ENCODE measurements around the gene SIRT5. TPM values are rescaled to one million over a fixed set of nuclear protein-coding genes. Genes with fewer than 3 reads are reported as not detected.

The SIRT5 gene
- total RNA-seq, 1 donor from 2014 or later: 23.6 TPM

DNA sequence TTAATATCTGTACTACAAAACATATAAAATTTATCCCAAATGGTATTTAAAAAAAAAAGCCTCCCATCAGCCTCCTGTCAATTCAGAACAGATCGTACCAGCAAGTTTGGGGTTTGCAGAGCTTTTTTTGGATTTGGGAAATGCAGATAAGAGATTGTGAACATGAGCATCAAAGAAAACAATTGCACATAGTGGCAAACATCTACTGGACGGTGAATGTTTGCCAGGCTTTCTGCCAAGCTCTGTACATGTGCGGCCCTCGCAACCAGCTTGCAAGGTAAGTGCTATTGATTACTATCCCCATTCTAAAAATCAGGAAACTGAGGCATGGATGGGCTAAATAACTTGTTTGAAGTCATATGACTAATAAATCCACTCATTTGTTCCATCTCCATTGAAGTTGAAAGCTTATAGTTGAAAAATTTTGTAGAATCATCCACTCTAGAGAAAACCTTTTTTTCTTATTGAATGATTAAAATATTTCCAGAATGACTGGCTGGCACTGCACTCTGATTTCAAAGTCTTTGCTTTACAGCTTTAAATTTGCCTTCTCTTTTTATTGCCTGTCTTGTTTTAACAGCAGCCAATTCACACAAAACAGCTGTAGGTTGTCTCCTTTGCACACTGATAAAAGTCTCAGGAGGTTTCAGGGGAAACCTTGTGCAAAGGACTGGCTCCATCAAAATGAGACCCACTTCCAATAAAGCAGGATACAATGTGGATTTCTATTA is 37.4 kb upstream of the SIRT5 start:
- Mint-ChIP-seq H3K4me3 (no peak overlapping the region), H3K4me1 (peaks cover 3% of the 10 kb centered on the region), H3K27ac (no peak overlapping the region), H3K27me3 (ENCODE audit: low read depth) (no peaks in the 10 kb centered on the region), H3K9me3 (peaks cover 5% of the 10 kb centered on the region), H3K36me3 (no peaks in the 10 kb centered on the region)
- TF ChIP-seq CTCF (IDR thresholded peaks at IDR 0.05; ENCODE audit: unreplicated experiment): no peak
- DNase-seq (ENCODE audit: low spot score in 2 of 2, unreplicated experiment in 2 of 2): no peak

- no peak overlapping the region for H3K27ac Mint-ChIP-seq
- no peaks in the 10 kb centered on the region for H3K27me3 Mint-ChIP-seq (ENCODE audit: low read depth)
Observed at GRCh38 chr6:13537527-13537897, 36.9 kb upstream of the SIRT5 start.

DNA sequence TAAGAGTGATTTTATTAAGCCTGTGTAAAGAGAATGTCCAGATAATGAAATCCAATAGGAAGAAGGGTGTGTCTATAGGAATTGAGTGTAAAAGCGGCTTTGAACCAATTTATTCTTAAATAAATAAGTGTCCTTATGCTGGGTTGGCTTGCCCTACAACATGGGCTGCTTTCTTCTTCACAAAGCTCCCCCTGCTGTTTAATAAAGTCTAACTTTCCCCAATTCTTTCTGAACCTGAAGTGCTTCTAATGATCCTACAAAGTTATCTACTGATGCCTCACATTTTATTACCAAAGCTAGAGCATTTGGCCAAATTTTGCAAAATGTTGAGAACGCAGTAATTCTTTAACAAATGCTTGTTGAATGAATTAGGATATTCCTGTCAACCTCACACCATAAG is 36.3 kb upstream of the SIRT5 start:
- no peak overlapping the region for H3K4me3 Mint-ChIP-seq
- H3K27ac Mint-ChIP-seq: no peak overlapping the region
- H3K27me3 Mint-ChIP-seq (ENCODE audit: low read depth): no peaks in the 10 kb centered on the region
- no peak for DNase-seq (ENCODE audit: low spot score in 2 of 2, unreplicated experiment in 2 of 2)
- H3K4me1 Mint-ChIP-seq: no peaks in the 10 kb centered on the region
- H3K36me3 Mint-ChIP-seq: no peaks in the 10 kb centered on the region
- peaks cover 5% of the 10 kb centered on the region for H3K9me3 Mint-ChIP-seq
- TF ChIP-seq CTCF (IDR thresholded peaks at IDR 0.05; ENCODE audit: unreplicated experiment): no peak

More at GRCh38 chr6:13537527-13537897, 36.9 kb upstream of the SIRT5 start:
- H3K36me3 Mint-ChIP-seq: no peaks in the 10 kb centered on the region
- no peak overlapping the region for H3K4me3 Mint-ChIP-seq
- DNase-seq (ENCODE audit: low spot score in 2 of 2, unreplicated experiment in 2 of 2): no peak
- TF ChIP-seq CTCF (IDR thresholded peaks at IDR 0.05; ENCODE audit: unreplicated experiment): no peak
- no peaks in the 10 kb centered on the region for H3K4me1 Mint-ChIP-seq
- H3K9me3 Mint-ChIP-seq: peaks cover 5% of the 10 kb centered on the region

GRCh38 chr6:13538600-13538999 is 35.8 kb upstream of the SIRT5 start:
- H3K4me3 Mint-ChIP-seq: no peak overlapping the region
- no peaks in the 10 kb centered on the region for H3K27me3 Mint-ChIP-seq (ENCODE audit: low read depth)
- H3K27ac Mint-ChIP-seq: no peak overlapping the region
- H3K9me3 Mint-ChIP-seq: peaks cover 5% of the 10 kb centered on the region
- TF ChIP-seq CTCF (IDR thresholded peaks at IDR 0.05; ENCODE audit: unreplicated experiment): no peak
- DNase-seq (ENCODE audit: low spot score in 2 of 2, unreplicated experiment in 2 of 2): no peak
- H3K4me1 Mint-ChIP-seq: no peaks in the 10 kb centered on the region
- no peaks in the 10 kb centered on the region for H3K36me3 Mint-ChIP-seq

DNA sequence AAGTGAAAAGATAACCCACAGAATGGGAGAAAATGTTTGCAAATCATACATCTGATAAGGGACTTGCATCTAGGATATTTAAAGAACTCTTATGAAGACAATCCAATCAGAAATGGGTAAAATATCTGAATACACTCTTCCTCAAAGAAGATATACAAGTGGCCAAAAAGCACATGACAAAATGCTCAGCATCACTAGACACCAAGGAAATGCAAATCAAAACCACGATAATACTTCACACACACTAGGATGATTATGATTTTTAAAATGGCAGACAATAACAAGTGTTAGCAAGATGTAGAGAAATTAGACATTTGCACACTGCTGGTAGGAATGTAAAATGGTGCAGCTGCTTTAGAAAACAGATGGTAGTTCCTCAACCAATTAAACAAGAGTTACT is 34.8 kb upstream of the SIRT5 start:
- Mint-ChIP-seq H3K27ac (no peak overlapping the region), H3K27me3 (ENCODE audit: low read depth) (no peaks in the 10 kb centered on the region), H3K9me3 (peaks cover 8% of the 10 kb centered on the region), H3K4me3 (no peak overlapping the region), H3K4me1 (no peaks in the 10 kb centered on the region), H3K36me3 (no peaks in the 10 kb centered on the region)
- DNase-seq (ENCODE audit: low spot score in 2 of 2, unreplicated experiment in 2 of 2): no peak
- TF ChIP-seq CTCF (IDR thresholded peaks at IDR 0.05; ENCODE audit: unreplicated experiment): no peak

Data from mesothelial cell of epicardium (in vitro differentiated cells).